Tibial nerve (tissue), 4 donors: Measurements from ENCODE around the gene KLF13. TPM values are rescaled to one million over a fixed set of nuclear protein-coding genes. Genes with fewer than 3 reads are reported as not detected.

ENCODE experiments used
- DNase-seq, 2 donors: peaks; one replicate each; pipeline ENCODE4 v3.0.0-alpha.2; 2019; ENCODE audit warnings: low spot score in 2 of 2
- H3K27ac ChIP-seq, 4 donors: fragments of 200-600 bp; sonication (generic) in 3 of 4; one replicate each; pipeline ENCODE4 v1.5.1; 2017 to 2019; ENCODE audit warnings: mild to moderate bottlenecking in 1 of 4
- H3K27me3 ChIP-seq, 2 donors: fragments of 200-600 bp; sonication (generic) in 1 of 2; one replicate each; pipeline versions ENCODE4 v1.5.1 to v1.6.0; 2017 to 2019
- H3K36me3 ChIP-seq, 3 donors: fragments of 200-600 bp; sonication (generic); one replicate each; pipeline ENCODE4 v1.5.1; 2018 to 2019
- H3K4me1 ChIP-seq, 4 donors: fragments of 200-600 bp; sonication (generic) in 3 of 4; one replicate each; pipeline ENCODE4 v1.5.1; 2017 to 2019
- H3K4me3 ChIP-seq, 4 donors: fragments of 200-600 bp; sonication (generic) in 3 of 4; one replicate each; pipeline ENCODE4 v1.5.1; 2017 to 2019; ENCODE audit warnings: mild to moderate bottlenecking in 1 of 4, moderate library complexity in 1 of 4
- H3K9me3 ChIP-seq, 4 donors: fragments of 200-600 bp; sonication (generic) in 3 of 4; one replicate each; pipeline ENCODE4 v1.5.1; 2017 to 2019
- CTCF ChIP-seq, 5 experiments: fragments of 200-600 bp in 3 of 5; fragments of 450-650 bp in 2 of 5; sonication (generic) in 3 of 5; IDR thresholded peaks; one replicate each; pipeline ENCODE4 v1.5.1; 2016 to 2019; ENCODE audit warnings: antibody characterized with exemption in 5 of 5, mild to moderate bottlenecking in 3 of 5, moderate library complexity in 2 of 5
- EP300 ChIP-seq, 2 donors: sonication (generic); formaldehyde crosslinking; IDR thresholded peaks; one replicate each; pipeline ENCODE4 v1.6.1; 2017; ENCODE audit warnings: antibody characterized with exemption in 2 of 2, mild to moderate bottlenecking in 1 of 2
- POLR2A ChIP-seq, 2 donors: fragments of 450-650 bp; IDR thresholded peaks; one replicate each; pipeline ENCODE4 v1.6.1; 2017; ENCODE audit warnings: antibody characterized with exemption in 2 of 2, mild to moderate bottlenecking in 2 of 2, moderate library complexity in 2 of 2
- WGBS, 2 donors: methylation state at CpG; one replicate each; pipeline ENCODE4 v1.1.5; 2018; 5-methylcytosine and 5-hydroxymethylcytosine counted together
- total RNA-seq, 4 donors: library from RNA; depleted of rRNA; stranded (reverse); fragments of >200 nt; gene quantifications; one replicate each; pipeline ENCODE4 v1.1.0, GENCODE V29; 2016

The KLF13 gene
- total RNA-seq, 4 donors from 2014 or later, result 61.2 to 77.9 (median 75.1) TPM

GRCh38 chr15:31326875-31327668 lies 437 bp downstream of the KLF13 start:
- peak overlapping the region; percentile 61 to 97 (median 82) for H3K4me3 ChIP-seq
- H3K9me3 ChIP-seq, result no peaks in the 10 kb centered on the region
- H3K4me1 ChIP-seq, result peaks cover 0 to 48% (median 38%) of the 10 kb centered on the region in 4 donors
- TF ChIP-seq POLR2A (IDR thresholded peaks at IDR 0.05), result peak; percentile 51 to 66
- peak in 1 of 5 experiments; percentile 17 for TF ChIP-seq CTCF (IDR thresholded peaks at IDR 0.05)
- no peak for TF ChIP-seq EP300 (IDR thresholded peaks at IDR 0.05)
- H3K36me3 ChIP-seq, result no peaks in the 10 kb centered on the region
- peak overlapping the region; percentile 93 to 100 (median 98) for H3K27ac ChIP-seq
- H3K27me3 ChIP-seq, result no peaks in the 10 kb centered on the region
- peak in 1 of 2 donors; percentile 45 for DNase-seq
- WGBS, 2 donors, result 0% methylated on average over 3 to 35 of the region's 130 CpGs

- Histone ChIP-seq H3K27ac (peak overlapping the region; percentile 93 to 100 (median 98)), H3K4me1 (peaks cover 0 to 56% (median 46%) of the 10 kb centered on the region in 4 donors), H3K27me3 (no peaks in the 10 kb centered on the region), H3K9me3 (no peaks in the 10 kb centered on the region), H3K4me3 (peak overlapping the region; percentile 61 to 97 (median 82)), H3K36me3 (no peaks in the 10 kb centered on the region)
- TF ChIP-seq CTCF (IDR thresholded peaks at IDR 0.05) (peak in 3 of 5 experiments; percentile 15 to 33 (median 32)), POLR2A (IDR thresholded peaks at IDR 0.05) (peak; percentile 13 to 56), EP300 (IDR thresholded peaks at IDR 0.05) (peak in 1 of 2 donors; percentile 45)
- WGBS, 2 donors, result 1 to 2% methylated on average over 44 to 48 of the region's 108 CpGs
- DNase-seq, result no peak
Observed at GRCh38 chr15:31327669-31328427, 1.2 kb downstream of the KLF13 start.

- peak overlapping the region; percentile 93 to 100 (median 98) for H3K27ac ChIP-seq
- TF ChIP-seq POLR2A (IDR thresholded peaks at IDR 0.05), result no peak
- no peak for TF ChIP-seq CTCF (IDR thresholded peaks at IDR 0.05)
- TF ChIP-seq EP300 (IDR thresholded peaks at IDR 0.05), result no peak
- DNase-seq, result no peak
- no peaks in the 10 kb centered on the region for H3K9me3 ChIP-seq
- no peaks in the 10 kb centered on the region for H3K27me3 ChIP-seq
- H3K36me3 ChIP-seq, result no peaks in the 10 kb centered on the region
- peaks cover 0 to 63% (median 51%) of the 10 kb centered on the region in 4 donors for H3K4me1 ChIP-seq
- H3K4me3 ChIP-seq, result peak overlapping the region; percentile 61 to 97 (median 82)
- WGBS, 2 donors, result 1% methylated on average over 29 to 35 of the region's 35 CpGs
Observed at GRCh38 chr15:31328428-31328968, 1.9 kb downstream of the KLF13 start.

GRCh38 chr15:31328969-31329639 lies 2.5 kb downstream of the KLF13 start:
- Histone ChIP-seq H3K27ac (peak overlapping the region; percentile 93 to 100 (median 98)), H3K4me3 (peak overlapping the region; percentile 61 to 97 (median 82)), H3K9me3 (no peaks in the 10 kb centered on the region), H3K36me3 (no peaks in the 10 kb centered on the region), H3K4me1 (peaks cover 0 to 69% (median 57%) of the 10 kb centered on the region in 4 donors), H3K27me3 (no peaks in the 10 kb centered on the region)
- no peak for DNase-seq
- 14 to 18% methylated on average over 29 of the region's 29 CpGs for WGBS, 2 donors
- TF ChIP-seq CTCF (IDR thresholded peaks at IDR 0.05) (no peak), EP300 (IDR thresholded peaks at IDR 0.05) (no peak)
